ENCODE results near the gene HOXB7. TPM values are rescaled to one million over a fixed set of nuclear protein-coding genes. Genes with fewer than 3 reads are reported as not detected.

HOXB7 gene
- polyA plus RNA-seq, 3 donors: not detected

DNA sequence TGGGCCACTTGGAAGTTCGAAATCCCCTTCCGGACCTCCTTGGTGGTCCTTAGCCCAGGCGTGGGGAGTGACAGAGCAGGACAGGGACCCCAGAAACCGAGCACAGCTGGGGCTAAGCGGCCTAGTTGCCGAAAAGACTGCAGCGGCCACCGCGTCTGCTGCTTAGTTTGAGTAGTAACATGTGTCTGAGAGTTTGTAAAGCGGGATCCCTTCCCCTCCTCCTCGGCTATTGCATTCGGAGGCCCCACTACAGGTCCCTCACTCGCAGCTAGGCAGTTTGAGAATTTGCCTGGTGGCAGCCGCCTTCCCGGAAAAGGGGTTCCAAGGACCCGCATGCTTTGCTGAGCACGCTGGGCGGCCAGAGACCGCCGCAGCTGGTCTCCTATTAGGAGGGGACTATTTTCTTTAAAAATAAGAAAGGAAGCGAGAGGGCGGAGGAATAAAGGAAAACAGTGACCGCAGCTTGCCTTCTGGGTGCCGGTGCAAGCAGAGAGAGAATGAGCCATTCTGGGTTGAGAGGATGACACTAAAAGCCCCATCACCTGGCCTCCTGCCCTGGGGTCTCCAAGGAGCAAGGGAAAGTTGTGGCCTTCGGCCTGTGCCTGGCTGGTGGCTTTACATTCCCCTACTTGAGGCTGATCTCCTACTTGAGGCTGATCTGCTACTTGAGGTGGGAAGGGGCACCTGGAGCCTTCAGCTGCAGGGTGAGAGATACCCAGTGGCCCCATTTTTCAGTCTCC, 16.1 kb downstream of the HOXB7 start:
- no peaks in the 10 kb centered on the region for H3K36me3 ChIP-seq (replicated peaks in 1 of 2; ENCODE audit: control insufficient read depth in 1 of 2, insufficient read depth in 2 of 2, low read length in 2 of 2)
- no peaks in the 10 kb centered on the region for H4K20me1 ChIP-seq (ENCODE audit: insufficient read depth, low read length)
- Mint-ChIP-seq H3K9me3 (peaks cover 0 to 35% (median 15%) of the 10 kb centered on the region in 7 donors), H3K27me3 (ENCODE audit: low read depth in 3 of 3) (peaks cover 99 to 100% (median 100%) of the 10 kb centered on the region in 3 donors), H3K27ac (no peak overlapping the region), H3K4me1 (peaks cover 45% of the 10 kb centered on the region), H3K36me3 (peaks cover 12 to 30% of the 10 kb centered on the region in 2 donors), H3K4me3 (peak overlapping the region in 1 of 2 donors; percentile 92)
- peaks cover 0 to 44% of the 10 kb centered on the region in 2 donors for H3K9me3 ChIP-seq (replicated peaks in 1 of 2; ENCODE audit: control insufficient read depth in 1 of 2, insufficient read depth in 1 of 2, low read length in 2 of 2)
- no peaks in the 10 kb centered on the region for H3K79me2 ChIP-seq (ENCODE audit: insufficient read depth, low read length)
- no peak overlapping the region for H3K4me2 ChIP-seq (replicated peaks; ENCODE audit: extremely low read depth, low read length, poor library complexity, severe bottlenecking)
- no peak overlapping the region for H2AFZ ChIP-seq (ENCODE audit: insufficient read depth, low read depth, low read length, poor library complexity, severe bottlenecking)
- no peak overlapping the region for H3K27ac ChIP-seq (ENCODE audit: low read depth in 1 of 2, low read length in 2 of 2)
- intact Hi-C loops (cut with micrococcal nuclease): loop anchor here (5.0 kb wide), 2 partner anchors 102 to 257 kb away; no protein-coding TSS in a partner anchor
- peaks cover 27 to 38% of the 10 kb centered on the region in 2 donors for H3K4me1 ChIP-seq (ENCODE audit: control insufficient read depth in 1 of 2, insufficient read depth in 2 of 2, low read length in 2 of 2)
- TF ChIP-seq, protein P1, sequence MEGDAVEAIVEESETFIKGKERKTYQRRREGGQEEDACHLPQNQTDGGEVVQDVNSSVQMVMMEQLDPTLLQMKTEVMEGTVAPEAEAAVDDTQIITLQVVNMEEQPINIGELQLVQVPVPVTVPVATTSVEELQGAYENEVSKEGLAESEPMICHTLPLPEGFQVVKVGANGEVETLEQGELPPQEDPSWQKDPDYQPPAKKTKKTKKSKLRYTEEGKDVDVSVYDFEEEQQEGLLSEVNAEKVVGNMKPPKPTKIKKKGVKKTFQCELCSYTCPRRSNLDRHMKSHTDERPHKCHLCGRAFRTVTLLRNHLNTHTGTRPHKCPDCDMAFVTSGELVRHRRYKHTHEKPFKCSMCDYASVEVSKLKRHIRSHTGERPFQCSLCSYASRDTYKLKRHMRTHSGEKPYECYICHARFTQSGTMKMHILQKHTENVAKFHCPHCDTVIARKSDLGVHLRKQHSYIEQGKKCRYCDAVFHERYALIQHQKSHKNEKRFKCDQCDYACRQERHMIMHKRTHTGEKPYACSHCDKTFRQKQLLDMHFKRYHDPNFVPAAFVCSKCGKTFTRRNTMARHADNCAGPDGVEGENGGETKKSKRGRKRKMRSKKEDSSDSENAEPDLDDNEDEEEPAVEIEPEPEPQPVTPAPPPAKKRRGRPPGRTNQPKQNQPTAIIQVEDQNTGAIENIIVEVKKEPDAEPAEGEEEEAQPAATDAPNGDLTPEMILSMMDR (IDR thresholded peaks at IDR 0.05): no peak
- H3K9ac ChIP-seq (ENCODE audit: insufficient read depth, low read length, poor library complexity, severe bottlenecking): no peak overlapping the region
- WGBS (ENCODE audit: insufficient coverage): 88% methylated on average over 16 of the region's 25 CpGs
- H3K4me3 ChIP-seq (replicated peaks in 1 of 3; ENCODE audit: low read depth in 2 of 3, low read length in 3 of 3): no peak overlapping the region
- no peak for DNase-seq
- H3K27me3 ChIP-seq (ENCODE audit: control insufficient read depth in 2 of 2, insufficient read depth in 2 of 2, low read length in 2 of 2): peaks cover 78 to 100% of the 10 kb centered on the region in 2 donors

DNA sequence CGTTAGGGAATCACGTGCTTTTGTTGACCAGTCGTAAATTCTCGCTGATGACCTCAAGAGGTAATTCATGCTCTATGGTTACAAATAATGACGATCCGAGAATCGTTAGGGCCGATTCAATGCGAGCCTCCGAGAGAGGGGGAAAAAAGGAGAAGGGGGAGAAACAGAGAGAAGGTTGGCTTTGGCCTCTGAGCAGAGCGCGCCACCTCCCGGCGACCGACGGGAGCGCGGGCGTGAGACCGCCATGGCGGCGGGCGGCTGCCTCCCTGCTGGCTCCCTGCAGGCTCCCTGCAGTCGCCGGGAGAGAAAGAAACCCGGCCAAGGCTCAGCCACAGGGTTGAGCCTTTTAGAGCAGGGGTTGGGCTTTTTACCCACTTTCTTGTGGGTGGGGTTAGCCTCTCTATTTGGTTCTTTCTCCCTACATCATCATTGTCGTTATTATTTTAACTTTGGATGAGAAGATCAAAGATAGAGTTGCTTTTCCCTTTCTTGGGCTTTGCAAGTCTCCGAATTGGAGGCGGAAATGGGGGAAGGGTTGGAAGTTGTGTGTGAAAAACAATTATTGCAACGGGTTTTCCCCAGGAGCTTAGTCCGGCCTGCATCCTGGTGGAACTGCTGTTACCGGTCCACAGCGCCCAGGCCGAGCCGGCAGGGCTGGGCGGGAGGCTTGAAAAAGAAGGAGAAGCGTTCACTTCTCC, 16.8 kb downstream of the HOXB7 start:
- 20% methylated on average over 27 of the region's 37 CpGs for WGBS (ENCODE audit: insufficient coverage)
- Mint-ChIP-seq H3K4me1 (peaks cover 50% of the 10 kb centered on the region), H3K27ac (no peak overlapping the region)

More for the DNA sequence above, 16.8 kb downstream of the HOXB7 start:
- peaks cover 27 to 38% of the 10 kb centered on the region in 2 donors for H3K4me1 ChIP-seq (ENCODE audit: control insufficient read depth in 1 of 2, insufficient read depth in 2 of 2, low read length in 2 of 2)
- no peak overlapping the region for H3K4me2 ChIP-seq (replicated peaks; ENCODE audit: extremely low read depth, low read length, poor library complexity, severe bottlenecking)
- no peaks in the 10 kb centered on the region for H4K20me1 ChIP-seq (ENCODE audit: insufficient read depth, low read length)
- H3K9ac ChIP-seq (ENCODE audit: insufficient read depth, low read length, poor library complexity, severe bottlenecking): no peak overlapping the region
- intact Hi-C loops (cut with micrococcal nuclease): loop anchor here (5.0 kb wide), 2 partner anchors 102 to 257 kb away; no protein-coding TSS in a partner anchor
- H3K27ac ChIP-seq (ENCODE audit: low read depth in 1 of 2, low read length in 2 of 2): no peak overlapping the region
- H3K4me3 Mint-ChIP-seq: peak overlapping the region in 1 of 2 donors; percentile 92
- H3K36me3 ChIP-seq (replicated peaks in 1 of 2; ENCODE audit: control insufficient read depth in 1 of 2, insufficient read depth in 2 of 2, low read length in 2 of 2): no peaks in the 10 kb centered on the region
- no peak overlapping the region for H2AFZ ChIP-seq (ENCODE audit: insufficient read depth, low read depth, low read length, poor library complexity, severe bottlenecking)
- H3K27me3 ChIP-seq (ENCODE audit: control insufficient read depth in 2 of 2, insufficient read depth in 2 of 2, low read length in 2 of 2): peaks cover 78 to 100% of the 10 kb centered on the region in 2 donors
- peaks cover 0 to 37% of the 10 kb centered on the region in 2 donors for H3K9me3 ChIP-seq (replicated peaks in 1 of 2; ENCODE audit: control insufficient read depth in 1 of 2, insufficient read depth in 1 of 2, low read length in 2 of 2)
- H3K4me3 ChIP-seq (replicated peaks in 1 of 3; ENCODE audit: low read depth in 2 of 3, low read length in 3 of 3): no peak overlapping the region
- peaks cover 0 to 38% (median 15%) of the 10 kb centered on the region in 7 donors for H3K9me3 Mint-ChIP-seq
- H3K27me3 Mint-ChIP-seq (ENCODE audit: low read depth in 3 of 3): peaks cover 99 to 100% (median 100%) of the 10 kb centered on the region in 3 donors
- H3K79me2 ChIP-seq (ENCODE audit: insufficient read depth, low read length): no peaks in the 10 kb centered on the region
- DNase-seq: peak; percentile 53 to 66 (median 54)
- H3K36me3 Mint-ChIP-seq: peaks cover 12 to 31% of the 10 kb centered on the region in 2 donors
- TF ChIP-seq, protein P1 (IDR thresholded peaks at IDR 0.05): peak; percentile 82

Data from CD14-positive monocyte (primary cell).